ENCODE measurements around the gene PSG7. TPM values are rescaled to one million over a fixed set of nuclear protein-coding genes. Genes with fewer than 3 reads are reported as not detected.
A peak's percentile ranks its signal among the peaks of the same experiment; 100 is the strongest.
"Not testable (repeated sequence)": the region's sequence is repeated elsewhere in the genome, so short reads cannot be mapped to it uniquely, and the experiment has no call there.

PSG7 gene
- total RNA-seq, 1 experiment from 2014 or later = not detected

GRCh38 chr19:42919070-42919756, 17.8 kb downstream of the PSG7 start:
- peak; percentile 40 for DNase-seq (ENCODE audit: low read depth, low spot score)
- in situ Hi-C loops (cut with HindIII; ENCODE audit: low pct_unique_long_range_greater_than_20kb, low sequenced_read_pairs) = not testable (repeated sequence)

- DNase-seq (ENCODE audit: low read depth, low spot score); in situ Hi-C loops (cut with HindIII; ENCODE audit: low pct_unique_long_range_greater_than_20kb, low sequenced_read_pairs): not testable (repeated sequence)
Observed at GRCh38 chr19:42918377-42919069, 18.5 kb downstream of the PSG7 start.

GRCh38 chr19:42917634-42918033, 19.4 kb downstream of the PSG7 start, which contains the start of gene PSG6:
Gene PSG6 (minus strand): TSS chr19:42917894. CDS start chr19:42917792, 102 bp downstream.
- in situ Hi-C loops (cut with HindIII; ENCODE audit: low pct_unique_long_range_greater_than_20kb, low sequenced_read_pairs); DNase-seq (ENCODE audit: low read depth, low spot score): not testable (repeated sequence)

DNA sequence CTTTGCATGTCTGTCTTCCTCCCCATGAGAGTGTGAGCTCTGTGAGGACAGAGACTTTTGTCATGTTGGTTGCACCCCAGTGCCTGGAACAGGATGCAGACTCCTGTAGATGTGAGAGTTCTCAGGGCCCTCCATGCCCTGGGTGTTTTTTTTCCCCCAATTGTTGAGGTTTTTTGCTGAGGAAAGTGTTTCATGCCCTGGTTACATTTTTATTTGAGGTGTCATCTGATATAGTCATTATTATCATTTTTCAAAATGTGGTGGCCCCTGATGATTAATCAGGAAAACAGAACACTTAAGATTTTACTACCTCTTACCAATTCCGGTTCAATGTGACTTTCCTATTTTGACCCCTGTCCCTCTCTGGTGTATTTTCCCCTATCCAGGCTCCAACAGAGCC, 20.1 kb downstream of the PSG7 start:
- in situ Hi-C loops (cut with HindIII; ENCODE audit: low pct_unique_long_range_greater_than_20kb, low sequenced_read_pairs); DNase-seq (ENCODE audit: low read depth, low spot score): not testable (repeated sequence)

DNA sequence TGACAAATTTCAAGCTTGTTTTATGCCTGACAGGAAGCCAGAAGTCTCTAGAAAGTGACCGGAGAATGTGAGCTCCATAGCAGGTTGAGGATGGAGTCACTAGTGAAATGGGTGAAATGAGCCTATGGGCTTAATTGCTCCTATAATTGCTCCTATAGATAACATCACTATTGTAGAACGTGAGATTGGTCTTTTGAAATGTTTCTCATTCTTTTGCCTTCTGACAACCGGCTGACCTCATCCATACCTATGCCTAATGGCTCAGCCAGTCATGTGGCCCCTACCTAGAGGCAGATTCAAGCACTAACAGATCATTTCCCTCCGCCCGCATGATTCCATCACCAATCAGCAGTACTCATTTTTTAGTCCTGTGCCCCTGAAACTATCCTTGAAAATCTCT, 23.5 kb downstream of the PSG7 start:
- DNase-seq (ENCODE audit: low read depth, low spot score); in situ Hi-C loops (cut with HindIII; ENCODE audit: low pct_unique_long_range_greater_than_20kb, low sequenced_read_pairs): not testable (repeated sequence)

DNA sequence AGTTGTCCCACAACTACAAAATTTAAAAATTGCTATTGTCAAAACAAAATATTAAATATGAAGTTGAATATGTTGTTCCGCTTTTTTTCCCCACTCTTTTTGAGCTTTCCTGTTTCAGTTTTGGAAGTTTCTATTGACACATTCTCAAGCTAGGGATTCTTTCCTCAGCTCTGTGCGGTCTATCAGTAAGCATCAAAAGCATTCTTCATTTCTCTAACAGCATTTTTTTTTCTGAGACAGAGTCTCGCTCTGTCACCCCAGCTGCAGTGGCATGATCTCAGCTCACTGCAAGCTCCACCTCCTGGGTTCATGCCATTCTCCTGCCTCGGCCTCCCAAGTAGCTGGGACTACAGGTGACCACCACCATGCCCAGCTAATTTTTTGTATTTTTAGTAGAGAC, 24.1 kb downstream of the PSG7 start:
- DNase-seq (ENCODE audit: low read depth, low spot score); in situ Hi-C loops (cut with HindIII; ENCODE audit: low pct_unique_long_range_greater_than_20kb, low sequenced_read_pairs): not testable (repeated sequence)

GRCh38 chr19:42911731-42912130, 25.3 kb downstream of the PSG7 start:
- DNase-seq (ENCODE audit: low read depth, low spot score); in situ Hi-C loops (cut with HindIII; ENCODE audit: low pct_unique_long_range_greater_than_20kb, low sequenced_read_pairs): not testable (repeated sequence)

- DNase-seq (ENCODE audit: low read depth, low spot score); in situ Hi-C loops (cut with HindIII; ENCODE audit: low pct_unique_long_range_greater_than_20kb, low sequenced_read_pairs): not testable (repeated sequence)
Observed at GRCh38 chr19:42906162-42906561, 30.8 kb downstream of the PSG7 start.

- DNase-seq (ENCODE audit: low read depth, low spot score); in situ Hi-C loops (cut with HindIII; ENCODE audit: low pct_unique_long_range_greater_than_20kb, low sequenced_read_pairs): not testable (repeated sequence)
Observed at GRCh38 chr19:42900561-42900960, 36.4 kb downstream of the PSG7 start.

DNA sequence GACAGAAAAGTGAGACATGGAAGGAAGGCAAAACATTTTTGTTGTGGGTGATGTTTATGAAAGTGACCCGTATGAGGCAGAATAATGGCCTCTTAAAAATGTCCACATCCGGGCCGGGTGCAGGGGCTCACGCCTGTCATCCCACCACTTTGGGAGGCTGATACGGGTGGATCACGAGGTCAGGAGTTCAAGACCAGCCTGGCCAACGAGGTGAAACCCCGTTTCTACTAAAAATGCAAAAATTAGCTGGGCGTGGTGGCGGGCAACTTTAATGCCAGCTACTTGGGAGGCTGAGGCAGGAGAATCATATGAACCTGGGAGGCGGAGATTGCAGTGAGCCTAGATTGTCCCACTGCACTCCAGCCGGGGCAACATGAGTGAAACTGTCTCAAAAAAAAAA, 37.3 kb downstream of the PSG7 start:
- in situ Hi-C loops (cut with HindIII; ENCODE audit: low pct_unique_long_range_greater_than_20kb, low sequenced_read_pairs); DNase-seq (ENCODE audit: low read depth, low spot score): not testable (repeated sequence)

GRCh38 chr19:42899110-42899509, 37.9 kb downstream of the PSG7 start:
- DNase-seq (ENCODE audit: low read depth, low spot score); in situ Hi-C loops (cut with HindIII; ENCODE audit: low pct_unique_long_range_greater_than_20kb, low sequenced_read_pairs): not testable (repeated sequence)

DNA sequence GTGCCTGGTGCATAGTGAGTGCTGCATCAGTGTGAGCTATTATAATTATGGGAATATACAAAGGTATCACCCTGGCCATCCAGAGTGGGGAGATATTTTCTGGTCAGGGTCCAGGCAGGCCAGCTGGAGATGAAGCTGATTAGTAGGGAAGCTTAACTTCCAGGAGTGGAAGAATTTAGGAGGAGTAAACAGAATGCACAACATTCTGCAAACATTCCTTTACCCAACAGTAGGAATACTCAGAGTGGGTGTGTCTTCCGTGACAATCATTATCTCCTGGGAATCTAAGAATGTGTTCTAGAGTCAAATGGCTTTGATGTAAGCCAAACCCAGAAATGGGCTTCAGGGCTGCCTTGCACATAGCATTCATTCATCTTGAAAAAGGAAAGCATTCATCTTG, 38.4 kb downstream of the PSG7 start:
- DNase-seq (ENCODE audit: low read depth, low spot score); in situ Hi-C loops (cut with HindIII; ENCODE audit: low pct_unique_long_range_greater_than_20kb, low sequenced_read_pairs): not testable (repeated sequence)

- DNase-seq (ENCODE audit: low read depth, low spot score); in situ Hi-C loops (cut with HindIII; ENCODE audit: low pct_unique_long_range_greater_than_20kb, low sequenced_read_pairs): not testable (repeated sequence)
Observed at GRCh38 chr19:42897729-42898128, 39.3 kb downstream of the PSG7 start.

DNA sequence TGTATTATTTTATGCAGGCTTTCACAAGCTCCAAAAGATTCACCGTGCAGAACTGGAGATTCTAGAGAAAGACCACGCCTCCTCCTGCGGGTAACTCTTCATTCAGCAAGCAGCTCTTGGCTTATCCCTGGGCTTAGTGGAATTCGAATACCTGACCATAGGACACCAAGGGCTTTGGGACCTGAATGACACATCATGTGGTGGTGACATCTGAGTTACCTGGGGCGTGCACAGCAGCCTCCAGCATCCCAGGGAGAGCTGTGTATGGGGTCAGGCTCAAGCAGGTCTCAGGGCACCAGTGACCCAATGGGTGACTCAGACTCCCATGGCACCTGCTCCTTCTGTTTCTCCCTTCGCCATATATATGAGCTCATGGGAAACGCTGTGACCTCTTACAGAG, 46.6 kb downstream of the PSG7 start:
- DNase-seq (ENCODE audit: low read depth, low spot score); in situ Hi-C loops (cut with HindIII; ENCODE audit: low pct_unique_long_range_greater_than_20kb, low sequenced_read_pairs): not testable (repeated sequence)

DNA sequence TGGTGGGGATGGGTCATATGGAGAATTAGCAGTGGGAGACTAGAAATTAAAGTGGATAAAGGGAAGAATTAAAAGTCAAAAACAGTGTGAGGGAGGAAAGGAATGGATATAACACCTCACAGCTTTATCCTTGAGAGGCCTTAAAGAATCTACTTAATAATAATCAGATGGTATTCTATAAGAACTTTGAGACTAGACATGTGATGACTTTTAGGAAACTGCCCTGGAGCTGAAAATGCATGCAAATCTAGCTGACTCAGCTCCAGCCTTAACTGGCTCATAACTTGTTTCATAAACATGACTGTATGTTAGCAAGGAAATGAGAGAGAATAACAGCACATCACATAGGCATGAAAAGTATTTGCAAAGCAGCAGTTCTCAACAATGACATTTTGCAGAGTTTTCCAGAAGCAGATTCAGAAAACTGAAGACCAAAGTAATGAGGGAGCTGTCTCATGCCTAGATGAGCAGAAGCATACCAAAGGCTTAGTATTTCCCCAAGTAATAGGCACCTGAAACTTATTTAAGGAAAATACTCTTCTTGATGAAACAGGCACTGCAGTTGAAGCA, 49.0 kb downstream of the PSG7 start:
- in situ Hi-C loops (cut with HindIII; ENCODE audit: low pct_unique_long_range_greater_than_20kb, low sequenced_read_pairs); DNase-seq (ENCODE audit: low read depth, low spot score): not testable (repeated sequence)

- DNase-seq (ENCODE audit: low read depth, low spot score); in situ Hi-C loops (cut with HindIII; ENCODE audit: low pct_unique_long_range_greater_than_20kb, low sequenced_read_pairs): not testable (repeated sequence)
Observed at GRCh38 chr19:42882730-42883129, 54.3 kb downstream of the PSG7 start.

- DNase-seq (ENCODE audit: low read depth, low spot score); in situ Hi-C loops (cut with HindIII; ENCODE audit: low pct_unique_long_range_greater_than_20kb, low sequenced_read_pairs): not testable (repeated sequence)
Observed at GRCh38 chr19:42882010-42882409, 55.0 kb downstream of the PSG7 start.

DNA sequence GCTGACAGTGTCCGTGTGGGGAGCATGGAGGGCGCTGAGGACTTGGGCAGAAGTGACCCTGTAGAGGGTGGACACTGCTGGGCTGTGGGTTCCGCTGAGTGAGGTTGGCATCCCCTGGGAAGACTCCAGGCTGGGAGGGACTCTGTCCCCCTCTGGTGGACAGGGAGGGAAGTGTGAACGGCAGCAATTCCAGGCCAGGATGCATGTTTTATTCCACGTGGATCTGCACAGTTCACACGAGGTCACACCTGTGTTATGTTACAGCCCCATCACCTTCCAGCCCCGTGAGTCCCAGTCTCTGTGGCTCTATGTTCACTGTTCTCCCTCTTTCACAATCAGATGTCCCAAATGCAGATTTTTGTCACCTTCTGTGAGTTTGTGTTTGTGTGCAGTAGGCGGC, 55.7 kb downstream of the PSG7 start:
- in situ Hi-C loops (cut with HindIII; ENCODE audit: low pct_unique_long_range_greater_than_20kb, low sequenced_read_pairs) = not testable (repeated sequence)
- DNase-seq (ENCODE audit: low read depth, low spot score) = peak; percentile 30
